GM15510 (cell line): ENCODE results near the gene ZNF12.

Experiments
- POLR2A ChIP-seq: IDR thresholded peaks from 3 replicates; pipeline ENCODE4 v1.6.1; 2011; ENCODE audit warnings: borderline replicate concordance; ENCODE audit not compliant: insufficient read length; ENCODE audit errors: extremely low read depth

The ZNF12 gene

GRCh38 chr7:6649241-6649961, 57.3 kb downstream of the ZNF12 start:
- TF ChIP-seq POLR2A = no peak

- no peak for TF ChIP-seq POLR2A
These were observed 58.0 kb downstream of the ZNF12 start for GRCh38 chr7:6648815-6649104.

GRCh38 chr7:6648066-6648814, 58.5 kb downstream of the ZNF12 start:
- no peak for TF ChIP-seq POLR2A

GRCh38 chr7:6647541-6647940, 59.2 kb downstream of the ZNF12 start:
- TF ChIP-seq POLR2A = no peak

GRCh38 chr7:6647080-6647479, 59.7 kb downstream of the ZNF12 start:
- TF ChIP-seq POLR2A = no peak

GRCh38 chr7:6646465-6646864, 60.3 kb downstream of the ZNF12 start:
- no peak for TF ChIP-seq POLR2A

GRCh38 chr7:6644728-6645127, 62.0 kb downstream of the ZNF12 start:
- no peak for TF ChIP-seq POLR2A

- no peak for TF ChIP-seq POLR2A
These were observed 62.7 kb downstream of the ZNF12 start for GRCh38 chr7:6643915-6644625.

GRCh38 chr7:6642861-6643640, 63.7 kb downstream of the ZNF12 start:
- TF ChIP-seq POLR2A = no peak

- no peak for TF ChIP-seq POLR2A
These were observed 64.4 kb downstream of the ZNF12 start for GRCh38 chr7:6642239-6642839.

GRCh38 chr7:6641305-6642035, 65.3 kb downstream of the ZNF12 start:
- TF ChIP-seq POLR2A = no peak

- TF ChIP-seq POLR2A = no peak
These were observed 66.5 kb downstream of the ZNF12 start for GRCh38 chr7:6640246-6640721.

- TF ChIP-seq POLR2A = no peak
These were observed 67.1 kb downstream of the ZNF12 start for GRCh38 chr7:6639627-6640026.

- TF ChIP-seq POLR2A = no peak
These were observed 67.7 kb downstream of the ZNF12 start for GRCh38 chr7:6639032-6639431.
